Stimulated activated CD8-positive, alpha-beta memory T cell treated with anti-CD3 and anti-CD28 coated beads, Interleukin-4, amount 100 ng/mL, for 24 hours (primary cell): Measurements from ENCODE around the gene C6orf15.
"Not testable (repeated sequence)": the region's sequence is repeated elsewhere in the genome, so short reads cannot be mapped to it uniquely, and the experiment has no call there.

Experiments
- DNase-seq: peaks from one replicate; pipeline ENCODE4 v3.0.0-alpha.2; 2020; ENCODE audit warnings: low read depth

The C6orf15 gene

DNA sequence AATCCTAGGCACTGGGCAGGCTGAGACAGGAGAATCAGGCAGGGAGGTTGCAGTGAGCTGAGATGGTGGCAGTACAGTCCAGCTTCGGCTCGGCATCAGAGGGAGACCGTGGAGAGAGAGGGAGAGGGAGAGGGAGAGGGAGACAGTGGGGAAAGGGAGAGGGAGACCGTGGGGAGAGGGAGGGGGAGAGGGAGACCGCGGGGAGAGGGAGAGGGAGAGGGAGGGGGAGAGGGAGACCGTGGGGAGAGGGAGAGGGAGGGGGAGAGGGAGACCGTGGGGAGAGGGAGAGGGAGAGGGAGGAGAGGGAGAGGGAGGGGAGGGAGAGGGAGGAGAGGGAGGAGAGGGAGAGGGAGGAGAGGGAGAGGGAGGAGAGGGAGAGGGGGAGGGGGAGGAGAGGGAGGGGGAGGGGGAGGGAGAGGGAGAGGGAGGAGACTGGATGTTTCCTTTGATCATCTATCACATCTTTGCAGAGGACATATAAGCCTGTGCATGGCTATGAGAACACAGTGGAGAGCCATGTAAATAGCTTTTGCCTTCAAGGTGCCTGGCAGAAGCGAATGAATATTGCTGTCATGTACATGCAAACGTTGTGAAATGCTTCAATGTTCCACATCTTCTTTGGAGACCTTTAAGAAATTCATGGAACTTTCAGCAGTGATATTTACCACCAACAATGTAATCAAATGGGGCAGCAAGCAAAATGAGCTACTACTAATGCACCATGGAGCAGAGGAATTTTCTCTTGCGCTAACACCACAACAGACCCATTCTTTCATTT is 44.3 kb downstream of the C6orf15 start:
- DNase-seq, result not testable (repeated sequence)

DNA sequence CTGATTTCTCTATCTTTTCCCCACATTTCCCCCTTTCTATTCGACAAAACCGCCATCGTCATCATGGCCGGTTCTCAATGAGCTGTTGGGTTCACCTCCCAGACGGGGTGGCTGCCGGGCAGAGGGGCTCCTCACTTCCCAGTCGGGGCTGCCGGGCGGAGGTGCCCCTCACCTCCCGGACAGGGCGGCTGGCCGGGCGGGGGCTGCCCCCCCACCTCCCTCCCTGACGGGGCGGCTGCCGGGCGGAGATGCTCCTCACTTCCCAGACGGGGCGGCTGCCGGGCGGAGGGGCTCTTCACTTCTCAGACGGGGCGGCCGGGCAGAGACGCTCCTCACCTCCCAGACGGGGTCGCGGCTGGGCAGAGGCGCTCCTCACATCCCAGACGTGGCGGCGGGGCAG is 45.3 kb downstream of the C6orf15 start:
- DNase-seq, result not testable (repeated sequence)

- DNase-seq, result no peak
Observed at GRCh38 chr6:31065556-31065955, 46.8 kb downstream of the C6orf15 start.

DNA sequence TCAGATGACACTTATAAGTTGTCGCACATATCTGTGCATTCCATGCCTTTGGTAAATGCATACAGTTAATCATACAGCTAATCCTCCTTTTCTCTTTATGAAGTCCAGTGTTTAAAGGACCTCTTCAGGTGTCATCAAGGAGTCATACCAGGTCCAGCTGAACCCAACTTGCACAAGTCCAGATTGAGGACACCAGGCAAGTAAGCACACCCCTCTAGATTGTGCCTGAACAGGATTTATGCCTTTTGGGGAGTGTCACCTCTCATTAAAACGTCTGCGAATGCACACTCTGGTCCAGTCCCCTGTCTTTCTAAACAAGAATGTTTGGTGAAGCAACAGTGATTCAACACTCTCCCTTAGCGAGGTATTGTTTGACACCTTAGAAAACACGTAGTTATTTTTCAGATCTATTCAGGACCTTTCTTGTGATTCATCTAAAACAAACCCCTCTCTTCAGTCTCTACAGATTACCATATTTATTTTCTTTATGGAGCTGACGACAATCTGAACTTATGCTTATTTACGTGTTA is 48.4 kb downstream of the C6orf15 start:
- DNase-seq, result no peak
